GM12872 (cell line): ENCODE measurements around the gene CTNNA3.

Source experiments
- CTCF ChIP-seq: IDR thresholded peaks from 3 replicates; pipeline ENCODE4 v1.5.1; 2011; ENCODE audit warnings: low read depth, mild to moderate bottlenecking, low read length, moderate library complexity; ENCODE audit not compliant: insufficient read depth

The CTNNA3 gene

DNA sequence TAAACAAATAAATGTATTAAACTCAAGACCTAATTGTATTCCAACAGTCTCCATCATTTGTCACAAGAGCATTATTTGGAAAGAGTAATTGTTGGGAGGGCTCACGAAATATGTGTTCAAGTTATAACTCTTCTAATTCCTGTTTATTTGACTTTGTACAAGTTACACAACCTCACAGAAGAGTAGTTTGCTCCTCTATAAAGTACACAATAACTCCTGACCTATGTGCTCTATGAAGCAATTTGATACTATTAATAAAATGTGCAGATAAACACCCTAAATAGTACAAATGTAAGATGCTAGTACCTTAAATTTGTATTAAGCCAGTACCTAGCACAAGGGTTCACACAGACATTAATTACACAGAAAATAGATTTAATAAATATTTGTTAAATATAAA, 484.3 kb downstream of the CTNNA3 start:
- TF ChIP-seq CTCF: no peak

DNA sequence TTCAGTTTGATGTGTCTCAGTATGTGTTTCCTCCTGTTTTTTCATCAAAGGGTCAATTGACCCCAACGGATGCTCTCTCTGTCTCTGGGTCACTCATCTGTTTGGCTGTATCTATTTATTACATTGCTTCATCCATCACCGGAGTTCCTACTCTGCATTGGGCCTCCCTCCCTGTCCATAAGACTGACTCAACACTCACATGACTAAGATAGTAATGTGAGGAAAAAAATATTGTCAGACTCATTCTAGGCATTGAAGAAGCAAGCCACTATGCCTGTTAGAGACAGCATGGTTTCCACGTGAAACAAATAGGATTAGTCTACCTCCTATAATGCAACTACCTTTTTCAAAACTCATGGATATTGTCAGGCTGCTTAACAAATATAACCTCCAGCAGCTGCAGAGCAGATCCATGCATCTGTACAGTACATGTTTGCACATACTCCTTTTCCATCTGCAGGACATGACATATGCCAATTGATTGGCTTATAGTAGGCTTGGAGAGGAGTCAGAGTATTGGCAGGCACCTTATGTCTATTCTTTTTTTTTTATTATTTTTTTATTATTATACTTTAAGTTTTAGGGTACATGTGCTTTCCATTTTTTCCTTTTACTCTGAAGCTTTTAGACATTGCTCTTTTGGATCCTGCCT, 495.0 kb downstream of the CTNNA3 start:
- no peak for TF ChIP-seq CTCF

DNA sequence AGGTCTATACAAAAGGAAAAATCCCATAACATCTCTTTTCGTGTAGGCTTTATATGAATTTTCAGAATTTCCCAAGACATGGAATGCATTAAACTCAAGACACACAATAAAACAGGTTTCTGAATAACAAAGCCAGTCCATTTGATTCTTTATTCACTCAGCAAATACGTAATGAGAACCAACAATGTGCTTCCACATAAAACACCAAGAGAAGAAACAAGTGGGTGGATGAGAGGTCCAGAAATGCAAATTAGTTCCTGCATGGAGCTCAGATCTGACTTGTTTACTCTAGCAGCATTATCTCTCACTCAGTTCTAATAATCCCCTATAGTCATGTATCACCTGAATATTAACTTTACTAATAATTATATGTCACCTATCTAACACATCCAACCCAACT, 520.6 kb downstream of the CTNNA3 start:
- TF ChIP-seq CTCF: no peak

DNA sequence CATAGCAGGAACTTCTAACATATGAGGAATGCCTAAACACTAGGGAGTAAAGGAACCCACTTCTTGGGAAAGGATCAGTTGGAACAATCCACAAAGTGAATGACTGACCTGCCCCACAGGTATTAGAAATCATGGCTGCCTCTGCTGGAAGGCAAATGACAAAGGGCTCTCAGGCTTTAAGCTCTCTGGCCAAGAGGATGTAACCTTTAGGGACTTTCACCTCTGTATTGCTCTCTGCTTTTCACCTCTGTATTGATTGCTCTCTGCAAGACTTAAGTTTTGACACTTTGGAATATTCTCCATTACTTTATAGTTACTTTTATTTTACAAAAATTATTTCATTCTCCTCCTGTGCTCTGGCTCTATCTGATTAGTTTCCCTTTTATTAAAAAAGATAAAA, 522.2 kb downstream of the CTNNA3 start:
- TF ChIP-seq CTCF: no peak

- TF ChIP-seq CTCF: no peak
These were observed 524.0 kb downstream of the CTNNA3 start for GRCh38 chr10:67171970-67172369.

- no peak for TF ChIP-seq CTCF
These were observed 539.8 kb downstream of the CTNNA3 start for GRCh38 chr10:67156239-67156638.

- no peak for TF ChIP-seq CTCF
These were observed 544.5 kb downstream of the CTNNA3 start for GRCh38 chr10:67151471-67151870.
